Measurements from ENCODE around the gene SPTB. TPM values are rescaled to one million over a fixed set of nuclear protein-coding genes. Genes with fewer than 3 reads are reported as not detected.

SPTB gene
- total RNA-seq, 1 experiment from 2014 or later: 1.9 TPM

- DNase-seq (ENCODE audit: low read depth): peak; percentile 81
Measured at GRCh38 chr14:64755781-64756221, 123.9 kb downstream of the SPTB start.

- no peak for DNase-seq (ENCODE audit: low read depth)
Measured at GRCh38 chr14:64754685-64755084, 125.0 kb downstream of the SPTB start.

- DNase-seq (ENCODE audit: low read depth): no peak
Measured at GRCh38 chr14:64753999-64754398, 125.7 kb downstream of the SPTB start.

- DNase-seq (ENCODE audit: low read depth): no peak
Measured at GRCh38 chr14:64753374-64753773, 126.3 kb downstream of the SPTB start.

GRCh38 chr14:64752909-64753308 is 126.8 kb downstream of the SPTB start:
- no peak for DNase-seq (ENCODE audit: low read depth)

- DNase-seq (ENCODE audit: low read depth): no peak
Measured at GRCh38 chr14:64748995-64749714, 130.6 kb downstream of the SPTB start.

GRCh38 chr14:64748521-64748920 is 131.2 kb downstream of the SPTB start:
- DNase-seq (ENCODE audit: low read depth): no peak

- no peak for DNase-seq (ENCODE audit: low read depth)
Measured at GRCh38 chr14:64747327-64747726, 132.4 kb downstream of the SPTB start.

- DNase-seq (ENCODE audit: low read depth): no peak
Measured at GRCh38 chr14:64746298-64747250, 133.1 kb downstream of the SPTB start.

- no peak for DNase-seq (ENCODE audit: low read depth)
Measured at GRCh38 chr14:64745511-64746091, 134.1 kb downstream of the SPTB start.

GRCh38 chr14:64743061-64743460 is 136.6 kb downstream of the SPTB start:
- DNase-seq (ENCODE audit: low read depth): no peak

GRCh38 chr14:64741961-64742360 is 137.7 kb downstream of the SPTB start:
- DNase-seq (ENCODE audit: low read depth): no peak

- DNase-seq (ENCODE audit: low read depth): no peak
Measured at GRCh38 chr14:64741200-64741599, 138.5 kb downstream of the SPTB start.

- no peak for DNase-seq (ENCODE audit: low read depth)
Measured at GRCh38 chr14:64738281-64738804, 141.4 kb downstream of the SPTB start.

- DNase-seq (ENCODE audit: low read depth): no peak
Measured at GRCh38 chr14:64737391-64738280, 142.1 kb downstream of the SPTB start.

GRCh38 chr14:64736271-64737169 is 143.2 kb downstream of the SPTB start:
- DNase-seq (ENCODE audit: low read depth): no peak

- no peak for DNase-seq (ENCODE audit: low read depth)
Measured at GRCh38 chr14:64734990-64735389, 144.7 kb downstream of the SPTB start.

- no peak for DNase-seq (ENCODE audit: low read depth)
Measured at GRCh38 chr14:64733899-64734298, 145.8 kb downstream of the SPTB start.

GRCh38 chr14:64733321-64733720 is 146.4 kb downstream of the SPTB start:
- DNase-seq (ENCODE audit: low read depth): no peak

Measured in HT1080 (cell line).